ENCODE data around the gene PPFIBP2. TPM values are rescaled to one million over a fixed set of nuclear protein-coding genes. Genes with fewer than 3 reads are reported as not detected.
A peak's percentile ranks its signal among the peaks of the same experiment; 100 is the strongest.

The PPFIBP2 gene
- total RNA-seq, 1 donor from 2014 or later, result 15.0 TPM

DNA sequence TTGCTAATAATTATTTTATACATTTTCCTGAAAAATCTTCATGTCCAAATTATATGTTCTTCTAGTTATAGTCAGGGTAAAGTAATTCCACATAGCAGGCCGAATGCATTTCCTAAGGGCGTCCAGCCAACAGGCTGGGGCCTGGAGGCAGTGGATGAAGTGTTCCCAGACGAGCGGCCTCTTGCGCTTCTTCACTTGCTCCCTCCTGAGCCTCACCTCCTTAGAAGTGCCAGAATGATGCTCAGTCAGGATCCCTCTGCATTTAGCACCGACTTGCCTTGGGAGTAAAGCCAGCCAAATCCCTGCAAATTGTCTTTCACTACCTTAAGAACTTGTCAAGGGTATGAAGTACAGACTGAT, 27.0 kb upstream of the PPFIBP2 start:
- TF ChIP-seq, protein P1, sequence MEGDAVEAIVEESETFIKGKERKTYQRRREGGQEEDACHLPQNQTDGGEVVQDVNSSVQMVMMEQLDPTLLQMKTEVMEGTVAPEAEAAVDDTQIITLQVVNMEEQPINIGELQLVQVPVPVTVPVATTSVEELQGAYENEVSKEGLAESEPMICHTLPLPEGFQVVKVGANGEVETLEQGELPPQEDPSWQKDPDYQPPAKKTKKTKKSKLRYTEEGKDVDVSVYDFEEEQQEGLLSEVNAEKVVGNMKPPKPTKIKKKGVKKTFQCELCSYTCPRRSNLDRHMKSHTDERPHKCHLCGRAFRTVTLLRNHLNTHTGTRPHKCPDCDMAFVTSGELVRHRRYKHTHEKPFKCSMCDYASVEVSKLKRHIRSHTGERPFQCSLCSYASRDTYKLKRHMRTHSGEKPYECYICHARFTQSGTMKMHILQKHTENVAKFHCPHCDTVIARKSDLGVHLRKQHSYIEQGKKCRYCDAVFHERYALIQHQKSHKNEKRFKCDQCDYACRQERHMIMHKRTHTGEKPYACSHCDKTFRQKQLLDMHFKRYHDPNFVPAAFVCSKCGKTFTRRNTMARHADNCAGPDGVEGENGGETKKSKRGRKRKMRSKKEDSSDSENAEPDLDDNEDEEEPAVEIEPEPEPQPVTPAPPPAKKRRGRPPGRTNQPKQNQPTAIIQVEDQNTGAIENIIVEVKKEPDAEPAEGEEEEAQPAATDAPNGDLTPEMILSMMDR (IDR thresholded peaks at IDR 0.05; ENCODE audit: insufficient read depth, low read length, severe bottlenecking), result no peak
- peaks cover 2% of the 10 kb centered on the region for H3K27me3 ChIP-seq (ENCODE audit: control insufficient read depth, insufficient read depth, low read length)
- no peak for FAIRE-seq
- no peak for DNase-seq (ENCODE audit: low read depth)
- no peaks in the 10 kb centered on the region for H3K36me3 ChIP-seq (ENCODE audit: control insufficient read depth, insufficient read depth, low read length)
- no peak overlapping the region for H3K4me3 ChIP-seq (ENCODE audit: low read depth, low read length)

DNA sequence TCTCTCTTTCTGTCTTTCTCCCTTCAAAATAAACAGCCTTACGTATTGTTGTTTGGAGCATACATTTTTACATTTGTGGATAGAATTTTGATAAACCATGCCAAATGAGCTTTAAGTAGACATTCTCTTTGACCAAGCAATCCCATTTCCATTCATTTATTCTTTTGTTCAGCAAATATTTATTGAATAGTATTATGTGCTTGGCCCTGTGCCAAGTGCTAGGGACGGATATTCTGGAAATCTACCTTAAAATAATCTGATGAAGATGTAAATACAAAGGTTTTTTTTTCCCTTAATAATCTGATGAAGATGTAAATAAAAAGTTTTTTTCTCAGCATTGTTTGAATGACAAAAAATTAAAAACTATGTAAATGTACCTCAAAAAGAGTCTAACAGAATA, 26.4 kb upstream of the PPFIBP2 start:
- no peak overlapping the region for H3K4me3 ChIP-seq (ENCODE audit: low read depth, low read length)
- DNase-seq (ENCODE audit: low read depth) (no peak), FAIRE-seq (no peak)
- peaks cover 2% of the 10 kb centered on the region for H3K27me3 ChIP-seq (ENCODE audit: control insufficient read depth, insufficient read depth, low read length)
- no peaks in the 10 kb centered on the region for H3K36me3 ChIP-seq (ENCODE audit: control insufficient read depth, insufficient read depth, low read length)
- TF ChIP-seq, protein P1 (IDR thresholded peaks at IDR 0.05; ENCODE audit: insufficient read depth, low read length, severe bottlenecking), result no peak

DNA sequence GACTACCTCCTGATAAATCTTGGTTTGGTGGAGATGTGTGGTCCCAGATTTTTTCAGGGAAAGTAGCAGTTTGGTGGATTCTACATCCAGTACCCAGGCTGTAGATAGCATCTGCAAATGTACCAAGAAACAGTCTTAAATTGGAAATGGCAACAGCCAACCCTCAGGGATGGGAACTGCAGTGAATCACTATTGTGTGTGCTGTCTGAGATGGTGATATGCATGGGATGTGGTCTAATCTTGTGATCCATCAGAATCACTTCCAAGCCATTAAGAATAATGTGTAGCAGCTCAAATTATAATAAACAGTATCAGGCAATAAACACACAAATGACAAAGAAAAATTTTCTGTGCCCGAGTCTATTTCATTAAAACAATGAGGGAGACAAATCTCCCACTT, 25.1 kb upstream of the PPFIBP2 start:
- FAIRE-seq (no peak), DNase-seq (ENCODE audit: low read depth) (no peak)
- no peak overlapping the region for H3K4me3 ChIP-seq (ENCODE audit: low read depth, low read length)
- peaks cover 2% of the 10 kb centered on the region for H3K27me3 ChIP-seq (ENCODE audit: control insufficient read depth, insufficient read depth, low read length)
- no peaks in the 10 kb centered on the region for H3K36me3 ChIP-seq (ENCODE audit: control insufficient read depth, insufficient read depth, low read length)
- TF ChIP-seq, protein P1 (IDR thresholded peaks at IDR 0.05; ENCODE audit: insufficient read depth, low read length, severe bottlenecking), result no peak

DNA sequence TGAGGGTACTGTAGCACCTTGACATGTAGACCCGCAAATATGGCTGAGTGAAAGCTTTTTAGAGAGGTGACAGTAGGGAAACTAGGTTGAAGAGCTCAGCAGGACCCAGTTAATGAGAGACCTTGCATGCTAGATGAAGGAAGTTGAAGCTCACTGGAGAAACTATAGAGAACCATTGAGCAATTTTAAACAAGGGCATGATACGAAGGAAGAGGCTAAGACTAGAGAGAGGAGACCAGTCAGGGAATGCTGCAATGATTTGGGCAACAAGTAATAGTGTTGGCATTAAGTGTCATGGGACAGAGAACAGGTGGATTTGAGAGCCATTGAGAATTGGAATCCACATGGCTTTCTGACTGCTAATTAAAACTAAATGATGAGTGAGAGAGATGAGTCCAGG, 24.4 kb upstream of the PPFIBP2 start:
- Histone ChIP-seq H3K4me3 (ENCODE audit: low read depth, low read length) (no peak overlapping the region), H3K36me3 (ENCODE audit: control insufficient read depth, insufficient read depth, low read length) (no peaks in the 10 kb centered on the region), H3K27me3 (ENCODE audit: control insufficient read depth, insufficient read depth, low read length) (peaks cover 2% of the 10 kb centered on the region)
- FAIRE-seq (no peak), DNase-seq (ENCODE audit: low read depth) (no peak)
- TF ChIP-seq, protein P1 (IDR thresholded peaks at IDR 0.05; ENCODE audit: insufficient read depth, low read length, severe bottlenecking), result no peak

DNA sequence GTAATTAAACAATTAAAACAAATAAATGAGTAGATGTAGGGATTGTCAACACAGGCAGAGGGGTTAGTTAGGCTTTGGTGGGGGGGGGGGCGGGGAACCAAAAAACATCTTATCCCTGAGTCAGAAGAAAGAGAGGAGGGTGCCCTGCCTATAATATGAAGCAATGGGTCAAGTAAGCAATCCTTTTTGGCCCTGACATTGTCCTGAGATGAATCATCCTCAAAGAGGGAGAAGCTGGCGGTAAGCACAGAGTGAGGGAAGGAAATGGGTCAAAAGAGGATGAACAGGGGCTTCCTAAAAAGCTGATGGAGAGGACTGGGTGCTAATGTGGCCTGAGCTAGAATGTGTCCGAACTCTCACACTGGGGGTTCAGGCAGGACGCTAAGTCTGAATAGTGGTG, 23.7 kb upstream of the PPFIBP2 start:
- no peaks in the 10 kb centered on the region for H3K36me3 ChIP-seq (ENCODE audit: control insufficient read depth, insufficient read depth, low read length)
- TF ChIP-seq, protein P1 (IDR thresholded peaks at IDR 0.05; ENCODE audit: insufficient read depth, low read length, severe bottlenecking), result no peak
- no peak for FAIRE-seq
- no peak overlapping the region for H3K4me3 ChIP-seq (ENCODE audit: low read depth, low read length)
- peak; percentile 77 for DNase-seq (ENCODE audit: low read depth)
- H3K27me3 ChIP-seq (ENCODE audit: control insufficient read depth, insufficient read depth, low read length), result peaks cover 2% of the 10 kb centered on the region

DNA sequence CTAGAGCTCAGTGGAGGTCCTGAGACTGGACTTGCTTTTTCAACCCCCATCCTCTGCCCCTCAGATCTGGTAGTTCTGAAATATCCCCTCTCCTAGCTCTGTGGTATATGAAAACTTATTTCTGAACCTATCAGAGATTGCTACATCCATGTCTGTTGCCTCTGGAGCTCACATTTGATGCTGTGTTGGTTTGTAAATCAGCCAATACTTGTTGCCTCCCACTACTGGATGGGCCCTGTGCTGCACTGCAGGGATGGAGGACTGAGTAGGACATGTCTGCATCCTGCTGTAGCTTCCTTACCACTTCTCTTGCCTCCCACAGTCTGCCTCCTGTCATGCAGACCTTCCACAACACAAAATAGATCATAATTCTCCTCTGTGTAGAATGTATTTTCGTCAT, 23.3 kb upstream of the PPFIBP2 start:
- Histone ChIP-seq H3K27me3 (ENCODE audit: control insufficient read depth, insufficient read depth, low read length) (peaks cover 2% of the 10 kb centered on the region), H3K36me3 (ENCODE audit: control insufficient read depth, insufficient read depth, low read length) (no peaks in the 10 kb centered on the region), H3K4me3 (ENCODE audit: low read depth, low read length) (no peak overlapping the region)
- FAIRE-seq, result no peak
- DNase-seq (ENCODE audit: low read depth), result no peak
- TF ChIP-seq, protein P1 (IDR thresholded peaks at IDR 0.05; ENCODE audit: insufficient read depth, low read length, severe bottlenecking), result no peak

Measured in bronchial epithelial cell (primary cell).